Stomach smooth muscle (tissue), 2 donors: ENCODE measurements around the gene FAM89A.
"Not testable (repeated sequence)": the region's sequence is repeated elsewhere in the genome, so short reads cannot be mapped to it uniquely, and the experiment has no call there.

Experiments
- H3K27ac ChIP-seq: one replicate; pipeline ENCODE4 v1.7.0; 2013; ENCODE audit warnings: mild to moderate bottlenecking, low read length, inconsistent platforms
- H3K27me3 ChIP-seq, 2 donors: one replicate each; pipeline ENCODE4 v1.7.0; 2013; ENCODE audit warnings: low read length in 2 of 2; ENCODE audit not compliant: insufficient read depth in 2 of 2, control insufficient read depth in 1 of 2
- H3K36me3 ChIP-seq, 2 donors: one replicate each; pipeline ENCODE4 v1.7.0; 2013; ENCODE audit warnings: low read length in 2 of 2; ENCODE audit not compliant: control insufficient read depth in 2 of 2, insufficient read depth in 2 of 2
- H3K4me1 ChIP-seq: one replicate; pipeline ENCODE4 v1.7.0; 2013; ENCODE audit warnings: low read length; ENCODE audit not compliant: control insufficient read depth, insufficient read depth
- H3K4me3 ChIP-seq, 2 donors: one replicate each; pipeline ENCODE4 v1.7.0; 2013; ENCODE audit warnings: low read length in 2 of 2
- H3K9ac ChIP-seq, 2 donors: one replicate each; pipeline ENCODE4 v1.7.0; 2013; ENCODE audit warnings: low read length in 2 of 2, mild to moderate bottlenecking in 1 of 2
- H3K9me3 ChIP-seq, 2 donors: one replicate each; pipeline ENCODE4 v1.7.0; 2013; ENCODE audit warnings: low read length in 2 of 2; ENCODE audit not compliant: control insufficient read depth in 2 of 2
- donor health status: healthy.
- donor health status: Pancreatic carcinoma.

FAM89A gene

GRCh38 chr1:231055271-231055670 lies 15.2 kb upstream of the FAM89A start:
- H3K9ac ChIP-seq: no peak overlapping the region
- H3K4me3 ChIP-seq: no peak overlapping the region
- no peak overlapping the region for H3K27ac ChIP-seq
- H3K27me3 ChIP-seq: peaks cover 0 to 3% of the 10 kb centered on the region in 2 donors
- peaks cover 8% of the 10 kb centered on the region for H3K4me1 ChIP-seq
- H3K9me3 ChIP-seq: peaks cover 0 to 5% of the 10 kb centered on the region in 2 donors
- no peaks in the 10 kb centered on the region for H3K36me3 ChIP-seq

DNA sequence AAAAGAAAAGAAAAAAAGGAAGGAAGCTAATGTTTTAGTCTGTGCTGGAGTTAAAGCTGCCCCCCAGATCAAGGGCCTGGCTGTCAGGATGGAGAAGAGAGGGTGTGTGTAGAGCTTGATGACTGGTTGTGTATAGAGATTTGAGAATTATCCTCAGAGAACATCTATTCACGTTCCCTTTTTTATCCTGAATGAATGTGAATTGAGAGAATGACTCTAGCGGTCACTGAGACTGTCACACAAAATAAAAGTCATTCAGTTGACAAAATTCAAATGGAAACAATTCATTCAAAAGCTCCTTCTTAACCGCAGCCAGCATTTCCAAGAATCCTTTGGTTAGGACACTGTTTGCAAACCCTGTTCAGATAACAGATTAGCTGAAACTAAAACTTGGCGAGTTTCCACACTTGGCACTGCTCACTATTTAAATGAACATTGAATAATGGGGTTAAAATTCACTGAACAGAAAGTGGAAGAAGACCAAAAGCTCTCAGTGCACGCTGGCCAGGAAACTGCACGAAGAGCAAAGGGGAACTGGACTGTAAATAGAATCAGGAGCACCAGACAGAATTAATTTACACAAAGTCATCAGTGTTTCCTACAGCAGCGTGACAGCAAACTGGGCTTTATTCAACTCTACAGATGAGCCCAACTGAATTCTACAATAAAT lies 13.6 kb upstream of the FAM89A start:
- H3K9ac ChIP-seq: no peak overlapping the region
- H3K4me3 ChIP-seq: peak overlapping the region in 1 of 2 donors; percentile 47
- H3K9me3 ChIP-seq: peaks cover 0 to 5% of the 10 kb centered on the region in 2 donors
- no peak overlapping the region for H3K27ac ChIP-seq
- no peaks in the 10 kb centered on the region for H3K36me3 ChIP-seq
- peaks cover 8% of the 10 kb centered on the region for H3K4me1 ChIP-seq
- peaks cover 0 to 5% of the 10 kb centered on the region in 2 donors for H3K27me3 ChIP-seq

- Histone ChIP-seq H3K27ac (no peak overlapping the region), H3K4me1 (peaks cover 8% of the 10 kb centered on the region), H3K36me3 (no peaks in the 10 kb centered on the region), H3K4me3 (no peak overlapping the region), H3K9me3 (peaks cover 0 to 5% of the 10 kb centered on the region in 2 donors), H3K9ac (no peak overlapping the region), H3K27me3 (peaks cover 0 to 2% of the 10 kb centered on the region in 2 donors)
Observed at GRCh38 chr1:231052777-231053176, 12.7 kb upstream of the FAM89A start.

GRCh38 chr1:231050932-231051331 lies 10.9 kb upstream of the FAM89A start:
- not testable (repeated sequence) for H3K9ac ChIP-seq, H3K27me3 ChIP-seq, H3K9me3 ChIP-seq, H3K4me1 ChIP-seq, H3K27ac ChIP-seq, H3K4me3 ChIP-seq, H3K36me3 ChIP-seq

DNA sequence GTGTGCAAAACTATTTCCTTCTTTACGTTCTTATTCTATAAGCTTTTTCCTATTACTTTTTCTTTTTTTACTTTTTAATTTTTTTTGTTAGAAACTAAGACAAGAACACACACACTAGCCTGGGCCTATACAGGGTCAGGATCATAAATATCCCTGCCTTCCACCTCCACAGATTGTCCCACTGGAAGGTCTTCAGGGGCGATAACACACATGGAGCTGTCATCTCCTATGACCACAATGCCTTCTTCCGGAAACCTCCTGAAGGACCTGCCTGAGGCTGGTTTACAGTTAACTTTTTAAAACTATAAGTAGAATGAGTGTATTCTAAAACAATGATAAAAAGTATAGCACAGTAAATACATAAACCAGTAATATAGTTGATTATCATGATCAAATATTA lies 10.3 kb upstream of the FAM89A start:
- H3K27me3 ChIP-seq: peaks cover 2 to 4% of the 10 kb centered on the region in 2 donors
- no peaks in the 10 kb centered on the region for H3K9me3 ChIP-seq
- H3K27ac ChIP-seq: no peak overlapping the region
- peaks cover 8% of the 10 kb centered on the region for H3K4me1 ChIP-seq
- no peak overlapping the region for H3K9ac ChIP-seq
- H3K36me3 ChIP-seq: no peaks in the 10 kb centered on the region
- H3K4me3 ChIP-seq: no peak overlapping the region

- H3K4me3 ChIP-seq: no peak overlapping the region
- H3K27me3 ChIP-seq: peaks cover 2 to 4% of the 10 kb centered on the region in 2 donors
Observed at GRCh38 chr1:231049121-231049979, 9.3 kb upstream of the FAM89A start.

GRCh38 chr1:231048419-231048818 lies 8.4 kb upstream of the FAM89A start:
- not testable (repeated sequence) for H3K9me3 ChIP-seq, H3K27me3 ChIP-seq, H3K4me1 ChIP-seq, H3K4me3 ChIP-seq, H3K9ac ChIP-seq, H3K36me3 ChIP-seq, H3K27ac ChIP-seq

More at GRCh38 chr1:231049121-231049979, 9.3 kb upstream of the FAM89A start:
- Histone ChIP-seq H3K4me1 (peaks cover 8% of the 10 kb centered on the region), H3K36me3 (no peaks in the 10 kb centered on the region), H3K9me3 (no peaks in the 10 kb centered on the region), H3K9ac (no peak overlapping the region), H3K27ac (no peak overlapping the region)

- H3K9me3 ChIP-seq, H3K27me3 ChIP-seq, H3K4me1 ChIP-seq, H3K4me3 ChIP-seq, H3K27ac ChIP-seq, H3K36me3 ChIP-seq, H3K9ac ChIP-seq: not testable (repeated sequence)
Observed at GRCh38 chr1:231047529-231047928, 7.5 kb upstream of the FAM89A start.

DNA sequence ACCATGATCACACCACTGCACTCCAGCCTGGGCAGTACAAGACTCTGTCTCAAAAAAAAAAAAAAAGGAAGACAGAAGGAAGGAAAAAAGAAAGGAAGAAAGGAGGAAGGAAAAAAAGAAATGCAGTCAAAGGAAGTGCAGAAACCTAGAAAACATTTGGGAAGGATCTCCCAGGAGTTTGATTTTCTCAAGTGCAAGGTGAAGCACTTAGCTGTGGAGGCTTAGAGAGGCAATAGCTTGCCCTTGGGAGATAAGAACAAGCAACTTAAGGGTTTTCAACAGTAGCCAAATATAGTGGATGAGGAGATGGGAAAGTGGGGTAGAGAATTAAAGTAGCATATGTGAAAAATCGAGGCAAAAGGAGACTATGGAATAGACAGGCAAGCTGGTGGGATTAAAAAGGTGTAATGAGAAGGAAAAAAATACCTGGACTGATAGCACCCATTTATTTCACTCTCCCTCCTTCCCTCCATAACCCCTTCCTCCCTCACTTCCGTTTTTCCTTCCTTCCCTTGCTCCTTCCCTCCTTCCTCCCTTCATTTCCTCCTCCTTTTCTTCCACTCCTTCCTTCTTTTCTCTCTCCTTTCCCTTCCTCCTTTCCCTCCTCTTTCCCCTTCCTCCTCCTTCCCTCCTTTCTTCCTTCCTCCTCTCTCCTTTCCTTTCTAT lies 6.8 kb upstream of the FAM89A start:
- Histone ChIP-seq H3K9me3 (no peaks in the 10 kb centered on the region), H3K27me3 (peaks cover 2 to 4% of the 10 kb centered on the region in 2 donors), H3K4me3 (no peak overlapping the region), H3K27ac (no peak overlapping the region), H3K4me1 (no peaks in the 10 kb centered on the region), H3K36me3 (no peaks in the 10 kb centered on the region), H3K9ac (no peak overlapping the region)

DNA sequence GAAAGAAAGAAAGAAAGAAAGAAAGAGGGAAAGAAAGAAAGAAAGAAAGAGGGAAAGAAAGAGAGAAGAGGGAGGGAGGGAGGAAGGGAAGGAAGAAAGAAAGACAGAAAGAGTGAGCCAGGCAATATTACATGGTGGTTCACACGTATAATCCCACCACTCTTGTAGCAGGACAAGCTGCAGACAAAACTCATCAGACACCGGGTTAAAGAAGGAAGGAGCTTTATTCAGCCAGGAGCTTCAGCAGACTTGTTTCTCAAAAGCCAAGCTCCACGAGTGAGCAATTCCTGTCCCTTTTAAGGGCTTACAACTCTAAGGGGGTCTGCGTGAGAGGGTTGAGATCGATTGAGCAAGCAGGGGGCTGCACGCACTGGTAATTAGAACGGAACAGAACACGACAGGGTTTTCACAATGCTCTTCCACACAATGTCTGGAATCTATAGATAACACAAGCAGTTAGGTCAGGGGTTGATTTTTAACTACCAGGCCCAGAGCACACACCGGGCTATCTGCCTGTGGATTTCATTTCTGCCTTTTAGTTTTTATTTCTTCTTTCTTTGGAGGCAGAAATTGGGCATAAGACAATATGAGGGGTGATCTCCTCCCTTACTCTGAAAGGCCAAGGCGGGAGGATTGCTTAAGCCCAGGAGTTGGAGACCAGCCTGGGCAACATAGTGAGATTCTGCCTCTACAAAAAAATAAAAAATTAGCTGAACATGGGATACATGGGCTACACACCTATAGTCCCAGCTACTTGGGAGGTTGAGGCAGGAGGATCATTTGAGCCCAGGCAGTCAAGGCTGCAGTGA lies 6.1 kb upstream of the FAM89A start:
- not testable (repeated sequence) for H3K4me3 ChIP-seq, H3K36me3 ChIP-seq, H3K27ac ChIP-seq, H3K27me3 ChIP-seq, H3K4me1 ChIP-seq, H3K9ac ChIP-seq, H3K9me3 ChIP-seq
